Measurements from ENCODE around the gene GPR37L1.
"Not testable (repeated sequence)": the region's sequence is repeated elsewhere in the genome, so short reads cannot be mapped to it uniquely, and the experiment has no call there.

The GPR37L1 gene

DNA sequence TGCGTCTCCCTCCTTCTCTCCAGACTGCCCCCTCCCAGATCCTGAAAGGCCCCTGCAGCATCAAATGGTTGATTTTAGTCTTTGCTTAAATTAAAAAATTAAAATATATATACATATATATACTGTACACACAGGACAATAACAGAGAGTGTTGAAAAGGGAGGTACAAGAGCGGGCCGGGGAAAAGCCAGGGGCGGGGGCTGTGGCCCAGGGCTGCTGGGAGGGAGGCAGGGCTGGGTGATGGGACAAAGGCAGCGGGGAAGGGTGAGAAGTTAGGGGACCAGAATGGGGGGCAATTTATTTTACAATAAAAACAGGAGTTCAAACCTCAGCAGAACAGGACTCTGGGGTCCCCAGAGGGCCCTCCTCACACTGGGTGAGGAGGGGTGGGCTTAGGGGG, 11.3 kb downstream of the GPR37L1 start:
- H3K27ac ChIP-seq = no peak overlapping the region
- TF ChIP-seq, protein P1, sequence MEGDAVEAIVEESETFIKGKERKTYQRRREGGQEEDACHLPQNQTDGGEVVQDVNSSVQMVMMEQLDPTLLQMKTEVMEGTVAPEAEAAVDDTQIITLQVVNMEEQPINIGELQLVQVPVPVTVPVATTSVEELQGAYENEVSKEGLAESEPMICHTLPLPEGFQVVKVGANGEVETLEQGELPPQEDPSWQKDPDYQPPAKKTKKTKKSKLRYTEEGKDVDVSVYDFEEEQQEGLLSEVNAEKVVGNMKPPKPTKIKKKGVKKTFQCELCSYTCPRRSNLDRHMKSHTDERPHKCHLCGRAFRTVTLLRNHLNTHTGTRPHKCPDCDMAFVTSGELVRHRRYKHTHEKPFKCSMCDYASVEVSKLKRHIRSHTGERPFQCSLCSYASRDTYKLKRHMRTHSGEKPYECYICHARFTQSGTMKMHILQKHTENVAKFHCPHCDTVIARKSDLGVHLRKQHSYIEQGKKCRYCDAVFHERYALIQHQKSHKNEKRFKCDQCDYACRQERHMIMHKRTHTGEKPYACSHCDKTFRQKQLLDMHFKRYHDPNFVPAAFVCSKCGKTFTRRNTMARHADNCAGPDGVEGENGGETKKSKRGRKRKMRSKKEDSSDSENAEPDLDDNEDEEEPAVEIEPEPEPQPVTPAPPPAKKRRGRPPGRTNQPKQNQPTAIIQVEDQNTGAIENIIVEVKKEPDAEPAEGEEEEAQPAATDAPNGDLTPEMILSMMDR (IDR thresholded peaks at IDR 0.05) = no peak
- no peak for TF ChIP-seq ZFX (IDR thresholded peaks at IDR 0.05; ENCODE audit: borderline replicate concordance)

DNA sequence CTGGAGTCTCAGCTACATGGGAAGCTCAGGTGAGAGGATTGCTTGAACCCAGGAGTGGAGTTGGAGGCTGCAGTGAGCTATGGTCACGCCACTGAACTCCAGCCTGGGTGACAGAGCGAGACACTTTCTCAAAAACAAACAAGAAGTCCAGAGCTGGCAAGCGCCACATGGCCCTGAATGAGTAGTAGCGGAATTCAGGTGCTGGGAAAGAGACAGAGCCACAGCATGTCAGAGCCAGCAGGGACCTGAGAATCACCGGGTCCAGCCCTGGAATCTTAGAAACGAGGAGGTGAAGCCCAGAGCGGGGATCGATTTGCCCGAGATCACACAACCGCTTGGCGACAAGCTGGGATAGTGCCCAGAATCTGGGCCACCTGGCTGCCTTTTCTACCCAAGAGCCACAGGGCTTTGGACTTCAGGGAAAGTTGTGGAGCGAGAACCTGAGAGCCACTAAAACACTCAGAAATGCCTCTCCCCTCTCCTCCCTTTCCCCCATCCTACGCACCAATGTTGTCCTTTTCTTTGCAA, 12.0 kb downstream of the GPR37L1 start:
- peak overlapping the region; percentile 24 for H3K27ac ChIP-seq
- no peak for TF ChIP-seq ZFX (IDR thresholded peaks at IDR 0.05; ENCODE audit: borderline replicate concordance)
- TF ChIP-seq, protein P1 (IDR thresholded peaks at IDR 0.05) = no peak

DNA sequence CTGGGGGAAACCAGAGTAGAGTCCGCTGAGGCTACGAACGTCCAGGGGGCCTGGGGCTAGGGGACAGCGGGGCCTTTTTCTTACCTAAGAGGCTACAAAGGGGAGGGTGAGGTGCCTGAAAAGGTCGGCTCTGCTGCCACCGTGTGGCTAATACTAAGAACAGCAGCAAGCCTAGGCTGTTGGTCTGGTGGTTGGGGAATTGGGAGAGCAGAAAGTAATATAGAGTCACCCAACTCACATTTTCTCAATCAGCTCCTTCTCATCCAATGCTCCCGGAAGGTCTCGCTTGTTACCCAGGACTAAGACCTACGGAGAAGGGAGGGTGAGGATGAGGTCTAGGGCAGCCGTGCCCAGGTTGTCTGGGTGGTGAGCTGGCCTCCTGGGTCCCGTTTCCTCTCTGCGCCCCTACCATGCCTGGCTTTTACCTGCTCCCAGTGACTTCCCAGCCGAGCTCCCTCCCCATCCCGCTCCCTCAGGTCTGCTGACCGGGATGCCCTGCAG, 12.6 kb downstream of the GPR37L1 start:
- TF ChIP-seq, protein P1 (IDR thresholded peaks at IDR 0.05) = peak; percentile 97
- no peak for TF ChIP-seq ZFX (IDR thresholded peaks at IDR 0.05; ENCODE audit: borderline replicate concordance)
- peak overlapping the region; percentile 24 for H3K27ac ChIP-seq

DNA sequence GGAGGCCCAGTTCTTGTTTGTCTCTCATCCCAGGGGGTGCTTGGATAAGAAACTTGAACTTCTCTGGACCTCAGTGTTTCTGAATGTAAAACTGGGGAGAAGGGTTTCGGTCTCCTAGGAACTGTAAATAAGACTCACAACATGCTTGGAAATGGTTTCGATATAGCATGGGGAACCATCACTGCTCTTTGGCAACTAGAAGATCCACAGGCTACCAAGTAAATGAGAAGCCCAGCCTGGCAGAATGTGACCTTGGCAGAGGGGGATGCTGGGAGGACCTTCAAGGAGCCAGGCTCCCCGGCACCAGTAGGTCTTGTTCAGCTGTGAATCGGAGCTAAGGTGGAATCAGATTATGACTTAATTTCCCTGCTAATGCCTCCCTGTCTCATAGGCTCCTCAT, 18.1 kb downstream of the GPR37L1 start:
- H3K27ac ChIP-seq = no peak overlapping the region
- TF ChIP-seq, protein P1 (IDR thresholded peaks at IDR 0.05) = no peak
- TF ChIP-seq ZFX (IDR thresholded peaks at IDR 0.05; ENCODE audit: borderline replicate concordance) = no peak

DNA sequence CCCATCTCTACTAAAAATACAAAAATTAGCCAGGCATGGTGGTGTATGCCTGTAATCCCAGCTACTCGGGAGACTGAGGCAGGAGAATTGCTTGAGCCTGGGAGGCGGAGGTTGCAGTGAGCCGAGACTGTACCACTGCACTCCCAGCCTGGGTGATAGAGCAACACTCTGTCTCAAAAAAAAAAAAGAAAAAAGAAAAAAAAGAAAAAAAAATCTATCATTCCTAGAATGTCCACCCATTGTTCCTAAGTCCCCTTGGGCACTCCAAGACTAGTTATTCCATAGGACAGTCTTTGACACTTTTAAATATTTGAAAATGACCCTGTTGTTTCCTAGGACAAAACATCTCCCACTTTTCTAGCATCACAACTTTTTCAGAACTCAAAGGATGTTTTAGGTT, 18.8 kb downstream of the GPR37L1 start:
- H3K27ac ChIP-seq = not testable (repeated sequence)

DNA sequence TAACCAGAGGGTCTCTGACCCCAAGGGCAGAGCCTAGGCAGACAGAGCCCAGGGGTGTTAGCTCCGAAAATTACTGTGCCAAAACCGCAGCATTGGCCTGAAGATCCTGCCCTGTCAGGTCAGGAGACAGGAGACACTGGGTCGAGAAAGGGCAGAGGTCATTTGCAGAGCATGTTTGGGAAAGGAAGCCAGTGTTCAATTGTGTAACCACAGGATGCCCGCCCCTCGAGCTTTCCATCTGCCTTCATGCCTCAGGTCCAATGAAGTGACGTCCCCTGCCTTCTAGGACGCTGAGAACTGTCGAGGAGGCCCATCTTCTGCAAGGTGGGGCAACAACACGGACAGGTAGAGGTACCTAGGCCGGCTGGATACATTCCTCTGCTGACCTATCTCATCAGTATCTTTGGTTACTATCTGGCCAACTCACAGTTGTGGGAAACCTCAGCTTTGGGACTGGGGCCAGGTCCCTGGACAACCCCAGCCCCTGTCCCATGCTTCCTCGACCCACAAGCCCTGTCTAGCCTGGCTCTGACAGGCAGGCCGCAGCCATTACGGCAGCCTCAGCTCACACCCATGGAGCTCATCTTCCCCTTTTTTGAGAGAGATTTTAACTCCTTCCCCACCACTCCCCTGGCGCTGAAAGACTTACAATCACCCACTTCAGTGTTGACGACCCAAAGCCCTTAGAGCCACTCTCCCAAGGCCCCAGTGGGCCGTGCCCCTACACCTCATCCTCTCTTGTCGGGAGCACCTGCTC, 20.5 kb downstream of the GPR37L1 start:
- H3K27ac ChIP-seq = peak overlapping the region; percentile 73
- TF ChIP-seq, protein P1 (IDR thresholded peaks at IDR 0.05) = no peak
- no peak for TF ChIP-seq ZFX (IDR thresholded peaks at IDR 0.05; ENCODE audit: borderline replicate concordance)

DNA sequence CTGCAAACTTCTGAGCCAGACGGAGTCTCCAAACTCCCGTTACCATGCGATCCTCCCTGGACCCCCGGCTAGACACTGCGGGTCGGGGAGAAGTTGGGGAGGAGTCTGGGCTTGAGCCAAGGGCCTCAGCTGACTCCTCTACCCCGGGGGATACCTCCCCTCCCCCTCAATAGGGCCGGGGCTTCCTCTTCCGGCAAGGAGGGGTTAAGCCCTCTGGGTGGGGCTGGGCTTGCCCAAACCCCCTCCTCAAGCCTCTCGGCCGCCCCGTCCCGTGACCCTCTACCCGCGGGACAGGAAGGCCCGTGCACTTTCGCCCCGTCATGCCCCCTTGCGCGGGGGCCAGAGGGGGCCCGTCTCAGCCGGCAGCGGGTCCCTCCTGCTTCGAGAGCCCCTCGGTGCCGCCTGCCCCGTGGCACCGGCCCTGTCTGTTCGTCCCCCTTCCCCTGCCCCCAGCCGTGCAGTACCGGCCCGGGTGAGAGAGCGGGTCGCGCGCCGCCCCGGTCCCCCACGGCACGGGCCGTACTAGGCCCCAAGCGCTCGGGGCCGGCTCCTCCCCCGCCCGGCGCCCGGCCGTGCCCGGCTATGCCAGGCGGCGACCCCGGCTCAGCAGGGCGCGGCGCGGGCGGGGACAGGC, 21.2 kb downstream of the GPR37L1 start:
- H3K27ac ChIP-seq = peak overlapping the region; percentile 73
- TF ChIP-seq, protein P1 (IDR thresholded peaks at IDR 0.05) = no peak
- no peak for TF ChIP-seq ZFX (IDR thresholded peaks at IDR 0.05; ENCODE audit: borderline replicate concordance)

Data from 22Rv1 (cell line).